Measurements from ENCODE around the gene ATAD3C.
"Not testable (repeated sequence)": the region's sequence is repeated elsewhere in the genome, so short reads cannot be mapped to it uniquely, and the experiment has no call there.

- TF ChIP-seq CTCF (optimal IDR thresholded peaks at IDR 0.05 in 1 of 3, IDR thresholded peaks at IDR 0.05 in 1 of 3, conservative IDR thresholded peaks at IDR 0.05 in 1 of 3; ENCODE audit: extremely low read depth in 1 of 3, insufficient read depth in 2 of 3, low read length in 3 of 3); EZH2 (IDR thresholded peaks at IDR 0.05; ENCODE audit: low read length): not testable (repeated sequence)
These were observed 59.4 kb downstream of the ATAD3C start for GRCh38 chr1:1508775-1509464.
